Effector CD8-positive, alpha-beta T cell (primary cell): Measurements from ENCODE around the gene DNAH17.

ENCODE experiments used
- DNase-seq: peaks from one replicate; lab custom pipeline; 2025; lab: John Stamatoyannopoulos, UW

DNAH17 gene

GRCh38 chr17:78546476-78546875 lies 30.7 kb downstream of the DNAH17 start:
- no peak for DNase-seq

- no peak for DNase-seq
Measured at GRCh38 chr17:78544881-78545755, 32.1 kb downstream of the DNAH17 start.

- no peak for DNase-seq
Measured at GRCh38 chr17:78541488-78542206, 35.5 kb downstream of the DNAH17 start.

- no peak for DNase-seq
Measured at GRCh38 chr17:78539781-78540180, 37.4 kb downstream of the DNAH17 start.

- no peak for DNase-seq
Measured at GRCh38 chr17:78538033-78538776, 39.0 kb downstream of the DNAH17 start.

- no peak for DNase-seq
Measured at GRCh38 chr17:78537217-78537860, 39.9 kb downstream of the DNAH17 start.

- no peak for DNase-seq
Measured at GRCh38 chr17:78535273-78536197, 41.7 kb downstream of the DNAH17 start.

GRCh38 chr17:78534492-78535272 lies 42.5 kb downstream of the DNAH17 start:
- no peak for DNase-seq

GRCh38 chr17:78532922-78533640 lies 44.1 kb downstream of the DNAH17 start:
- DNase-seq, result no peak

GRCh38 chr17:78532311-78532710 lies 44.9 kb downstream of the DNAH17 start:
- no peak for DNase-seq

- DNase-seq, result no peak
Measured at GRCh38 chr17:78530675-78531074, 46.5 kb downstream of the DNAH17 start.

- no peak for DNase-seq
Measured at GRCh38 chr17:78529871-78530670, 47.1 kb downstream of the DNAH17 start.

- DNase-seq, result no peak
Measured at GRCh38 chr17:78529251-78529650, 47.9 kb downstream of the DNAH17 start.

- no peak for DNase-seq
Measured at GRCh38 chr17:78528541-78528940, 48.7 kb downstream of the DNAH17 start.

GRCh38 chr17:78527345-78527744 lies 49.9 kb downstream of the DNAH17 start:
- DNase-seq, result no peak

GRCh38 chr17:78526231-78527025 lies 50.8 kb downstream of the DNAH17 start:
- no peak for DNase-seq

GRCh38 chr17:78525511-78526160 lies 51.6 kb downstream of the DNAH17 start:
- DNase-seq, result no peak
